GM12892 (cell line): ENCODE results near the gene CIC.

Source experiments
- POLR2A ChIP-seq: IDR thresholded peaks from 2 replicates; pipeline ENCODE4 v1.6.1; 2011; ENCODE audit warnings: low read depth, low read length, control low read depth
- POLR2AphosphoS5 ChIP-seq: IDR thresholded peaks from 2 replicates; pipeline ENCODE4 v1.6.1; 2011; ENCODE audit warnings: low read depth, low read length, control low read depth

- TF ChIP-seq POLR2AphosphoS5 (no peak), POLR2A (no peak)
These were observed 36.6 kb upstream of the CIC start for GRCh38 chr19:42232435-42232834.
